ENCODE results near the gene C1QTNF1. TPM values are rescaled to one million over a fixed set of nuclear protein-coding genes. Genes with fewer than 3 reads are reported as not detected.

C1QTNF1 gene
- total and polyA plus RNA-seq, 9 of the 15 experiments (the other 6 are each of a cell fraction or from before 2014, with no cell fraction given): 0.09 TPM; not detected in 8

GRCh38 chr17:79087428-79088143 lies 63.6 kb downstream of the C1QTNF1 start (continued):
- TF ChIP-seq MYNN (IDR thresholded peaks at IDR 0.05) (peak; percentile 26; the same call in 1 of the 2 replicates), MYNN (CRISPR knock-in tag; IDR thresholded peaks at IDR 0.05) (no peak), CTCF (IDR thresholded peaks at IDR 0.05 in 2 of 3, conservative IDR thresholded peaks at IDR 0.05 in 1 of 3; ENCODE audit: insufficient read depth in 2 of 3, low read depth in 1 of 3, low read length in 3 of 3) (peak; percentile 82 to 86 (median 82)), ZNF717 (CRISPR knock-in tag; IDR thresholded peaks at IDR 0.05) (no peak), CBFA2T3 (IDR thresholded peaks at IDR 0.05) (no peak), GABPA (tag; conservative IDR thresholded peaks at IDR 0.05; ENCODE audit: low read depth) (no peak), NCOA4 (IDR thresholded peaks at IDR 0.05; ENCODE audit: partially characterized antibody) (no peak), ZNF561 (CRISPR knock-in tag; conservative IDR thresholded peaks at IDR 0.05) (no peak)

All from K562 (cell line).